Body of pancreas (tissue), 4 donors: ENCODE measurements around the gene RANBP1. TPM values are rescaled to one million over a fixed set of nuclear protein-coding genes. Genes with fewer than 3 reads are reported as not detected.
A peak's percentile ranks its signal among the peaks of the same experiment; 100 is the strongest.

ENCODE experiments used
- ATAC-seq: fragments of 150-250 bp; one replicate; pipeline ENCODE4 v1.9.1; 2016
- DNase-seq, 4 donors: peaks; one replicate each; pipeline ENCODE4 v3.0.0-alpha.2; 2019
- H3K27ac ChIP-seq, 4 donors: fragments of 200-600 bp; sonication (generic); 1 replicate in 3 of 4; 2 replicates in 1 of 4; pipeline versions ENCODE4 v1.5.1 to v1.6.1; 2016 to 2019; ENCODE audit warnings: mild to moderate bottlenecking in 1 of 4, mixed read lengths in 1 of 4, moderate library complexity in 1 of 4
- H3K27me3 ChIP-seq, 2 donors: fragments of 200-600 bp; sonication (generic); one replicate each; pipeline ENCODE4 v1.6.0; 2016; ENCODE audit warnings: mild to moderate bottlenecking in 1 of 2
- H3K36me3 ChIP-seq, 2 donors: fragments of 200-600 bp; sonication (generic); replicated peaks in 1 of 2; 2 replicates each; pipeline ENCODE4 v1.5.1; 2016; ENCODE audit warnings: low read depth in 2 of 2; ENCODE audit not compliant: insufficient read depth in 1 of 2
- H3K4me1 ChIP-seq: fragments of 200-600 bp; sonication (generic); one replicate; pipeline ENCODE4 v1.6.0; 2016
- H3K4me3 ChIP-seq, 2 donors: fragments of 200-600 bp; sonication (generic); 1 replicate in 1 of 2; 2 replicates in 1 of 2; pipeline ENCODE4 v1.5.1; 2016 to 2019
- H3K9me3 ChIP-seq, 3 donors: fragments of 200-600 bp; sonication (generic); 1 replicate in 2 of 3; 2 replicates in 1 of 3; pipeline ENCODE4 v1.5.1; 2016
- POLR2A ChIP-seq, 3 donors: fragments of 450-650 bp; IDR thresholded peaks; one replicate each; pipeline ENCODE4 v1.6.1; 2016; ENCODE audit warnings: antibody characterized with exemption in 3 of 3, mild to moderate bottlenecking in 2 of 3
- WGBS, 2 donors: methylation state at CpG; one replicate each; pipeline ENCODE4 v1.1.5; 2017; 5-methylcytosine and 5-hydroxymethylcytosine counted together
- intact Hi-C: fragments of 100-400 bp; cut with DNase I; formaldehyde crosslinking; loops from one replicate; pipeline ENCODE4 v1.15.1; 2023
- total RNA-seq, 2 donors: library from RNA; depleted of rRNA; stranded (reverse); fragments of >200 nt; gene quantifications; one replicate each; pipeline ENCODE4 v1.1.0, GENCODE V29; 2016
- TF ChIP-seq, protein P1 (sequence below), 7 experiments: fragments of 450-650 bp in 4 of 7; fragments of 200-600 bp in 3 of 7; sonication (generic) in 3 of 7; IDR thresholded peaks; one replicate each; pipeline ENCODE4 v1.5.1; 2016 to 2019; ENCODE audit warnings: antibody characterized with exemption in 7 of 7

The RANBP1 gene
- total RNA-seq, 2 donors from 2014 or later, result 69.3 to 134 TPM

DNA sequence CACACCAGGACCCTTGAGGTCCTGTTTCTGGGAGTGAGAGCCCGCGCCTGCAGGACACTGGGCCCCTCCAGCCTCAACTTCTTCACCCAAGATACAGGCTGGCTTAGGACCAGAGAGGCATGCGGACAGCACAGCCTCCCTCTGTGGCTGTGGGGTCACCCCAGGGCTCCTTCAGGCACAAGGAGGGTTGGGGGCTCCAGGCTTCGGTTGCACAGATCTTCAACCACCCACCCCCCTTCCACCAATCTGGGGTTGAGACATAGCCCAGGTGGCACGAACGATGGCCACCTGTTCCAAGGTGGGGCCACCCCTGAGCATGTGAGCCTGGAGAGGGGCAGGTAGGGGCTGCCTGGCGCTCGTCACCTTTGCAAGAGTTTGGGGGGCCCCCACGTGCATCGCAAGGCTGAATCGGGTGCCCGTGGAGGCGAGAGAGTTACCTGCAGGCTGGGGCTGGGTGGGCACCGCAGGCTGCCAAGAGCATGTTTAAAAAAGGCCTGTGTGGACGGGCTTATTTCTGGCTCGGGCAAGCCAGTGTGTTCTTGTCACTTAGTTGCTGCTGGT lies 16.9 kb downstream of the RANBP1 start:
- intact Hi-C loops, result no loop called here
- H3K9me3 ChIP-seq, result no peaks in the 10 kb centered on the region
- ATAC-seq (no peak), DNase-seq (no peak)
- WGBS, 2 donors, result 38 to 48% methylated on average over 4 to 16 of the region's 16 CpGs
- no peaks in the 10 kb centered on the region for H3K36me3 ChIP-seq
- peak overlapping the region; percentile 14 to 40 for H3K4me3 ChIP-seq
- H3K4me1 ChIP-seq, result peaks cover 51% of the 10 kb centered on the region
- H3K27me3 ChIP-seq, result no peaks in the 10 kb centered on the region
- peak overlapping the region in 2 of 4 donors; percentile 57 to 72 for H3K27ac ChIP-seq
- TF ChIP-seq, protein P1, sequence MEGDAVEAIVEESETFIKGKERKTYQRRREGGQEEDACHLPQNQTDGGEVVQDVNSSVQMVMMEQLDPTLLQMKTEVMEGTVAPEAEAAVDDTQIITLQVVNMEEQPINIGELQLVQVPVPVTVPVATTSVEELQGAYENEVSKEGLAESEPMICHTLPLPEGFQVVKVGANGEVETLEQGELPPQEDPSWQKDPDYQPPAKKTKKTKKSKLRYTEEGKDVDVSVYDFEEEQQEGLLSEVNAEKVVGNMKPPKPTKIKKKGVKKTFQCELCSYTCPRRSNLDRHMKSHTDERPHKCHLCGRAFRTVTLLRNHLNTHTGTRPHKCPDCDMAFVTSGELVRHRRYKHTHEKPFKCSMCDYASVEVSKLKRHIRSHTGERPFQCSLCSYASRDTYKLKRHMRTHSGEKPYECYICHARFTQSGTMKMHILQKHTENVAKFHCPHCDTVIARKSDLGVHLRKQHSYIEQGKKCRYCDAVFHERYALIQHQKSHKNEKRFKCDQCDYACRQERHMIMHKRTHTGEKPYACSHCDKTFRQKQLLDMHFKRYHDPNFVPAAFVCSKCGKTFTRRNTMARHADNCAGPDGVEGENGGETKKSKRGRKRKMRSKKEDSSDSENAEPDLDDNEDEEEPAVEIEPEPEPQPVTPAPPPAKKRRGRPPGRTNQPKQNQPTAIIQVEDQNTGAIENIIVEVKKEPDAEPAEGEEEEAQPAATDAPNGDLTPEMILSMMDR (IDR thresholded peaks at IDR 0.05), result no peak
- TF ChIP-seq POLR2A (IDR thresholded peaks at IDR 0.05), result no peak

DNA sequence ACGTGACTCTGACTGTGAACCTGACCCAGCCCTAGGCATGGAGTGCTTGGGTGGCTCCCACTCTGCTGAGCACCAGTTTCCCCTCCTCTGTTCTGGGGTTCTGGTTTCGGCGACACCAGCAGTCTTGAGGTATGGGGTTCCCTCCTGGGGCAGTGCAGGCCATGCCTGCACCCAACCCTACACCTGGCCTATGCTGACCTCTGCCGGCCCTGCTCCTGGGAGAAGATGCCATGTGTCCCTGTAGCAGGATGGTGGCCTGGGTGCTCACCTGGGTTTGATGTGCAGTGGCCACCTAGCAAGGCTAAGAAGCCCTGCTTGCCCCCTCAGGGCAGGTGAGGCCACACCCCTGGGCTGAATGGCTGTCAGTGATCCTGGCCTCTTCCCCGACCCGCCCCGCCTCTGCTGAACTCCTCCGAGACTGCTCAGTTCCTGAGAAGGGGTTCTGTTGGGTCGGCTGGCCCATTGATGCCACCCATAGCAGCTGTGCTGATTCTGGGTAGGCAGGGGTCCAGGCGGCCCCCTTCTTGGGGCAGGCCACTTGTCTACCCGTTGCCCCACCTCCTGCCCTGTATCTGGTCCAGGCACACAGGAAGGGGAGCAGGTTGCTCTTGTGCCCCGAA lies 18.1 kb downstream of the RANBP1 start:
- DNase-seq (no peak), ATAC-seq (no peak)
- no peaks in the 10 kb centered on the region for H3K9me3 ChIP-seq
- 75 to 77% methylated on average over 8 to 12 of the region's 12 CpGs for WGBS, 2 donors
- intact Hi-C loops, result no loop called here
- no peak overlapping the region for H3K4me3 ChIP-seq
- H3K27ac ChIP-seq, result no peak overlapping the region
- peaks cover 58% of the 10 kb centered on the region for H3K4me1 ChIP-seq
- no peaks in the 10 kb centered on the region for H3K27me3 ChIP-seq
- H3K36me3 ChIP-seq, result no peaks in the 10 kb centered on the region
- TF ChIP-seq, protein P1 (IDR thresholded peaks at IDR 0.05), result no peak
- no peak for TF ChIP-seq POLR2A (IDR thresholded peaks at IDR 0.05)

DNA sequence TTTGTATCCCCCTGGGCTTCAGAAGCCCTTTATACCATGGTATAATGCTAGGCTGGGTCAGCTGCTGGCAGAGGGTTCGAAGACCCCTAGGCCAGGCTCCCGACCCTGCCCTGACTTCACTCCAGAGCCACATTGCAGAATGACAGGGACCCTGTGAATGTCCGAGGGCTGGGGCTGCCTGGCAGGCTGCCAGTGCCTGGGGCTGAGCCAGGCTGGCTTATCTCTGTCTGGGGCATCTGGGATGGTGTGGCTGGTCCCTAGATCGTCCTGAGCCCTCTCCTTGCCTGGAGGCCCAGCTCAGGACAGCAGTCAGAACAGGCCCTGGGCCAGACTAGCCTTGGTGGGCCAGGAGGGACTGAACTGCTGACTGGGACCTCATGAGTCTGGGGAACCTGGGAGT lies 19.4 kb downstream of the RANBP1 start:
- WGBS, 2 donors, result 47% methylated on average over 4 of the region's 4 CpGs; no CpG with 5 or more reads in 1 of the 2 donors
- DNase-seq, result no peak
- ATAC-seq, result no peak
- no peaks in the 10 kb centered on the region for H3K36me3 ChIP-seq
- no peak overlapping the region for H3K4me3 ChIP-seq
- intact Hi-C loops, result no loop called here
- TF ChIP-seq, protein P1 (IDR thresholded peaks at IDR 0.05), result no peak
- no peak for TF ChIP-seq POLR2A (IDR thresholded peaks at IDR 0.05)
- H3K27ac ChIP-seq, result no peak overlapping the region
- H3K4me1 ChIP-seq, result peaks cover 56% of the 10 kb centered on the region
- H3K27me3 ChIP-seq, result no peaks in the 10 kb centered on the region
- H3K9me3 ChIP-seq, result no peaks in the 10 kb centered on the region

DNA sequence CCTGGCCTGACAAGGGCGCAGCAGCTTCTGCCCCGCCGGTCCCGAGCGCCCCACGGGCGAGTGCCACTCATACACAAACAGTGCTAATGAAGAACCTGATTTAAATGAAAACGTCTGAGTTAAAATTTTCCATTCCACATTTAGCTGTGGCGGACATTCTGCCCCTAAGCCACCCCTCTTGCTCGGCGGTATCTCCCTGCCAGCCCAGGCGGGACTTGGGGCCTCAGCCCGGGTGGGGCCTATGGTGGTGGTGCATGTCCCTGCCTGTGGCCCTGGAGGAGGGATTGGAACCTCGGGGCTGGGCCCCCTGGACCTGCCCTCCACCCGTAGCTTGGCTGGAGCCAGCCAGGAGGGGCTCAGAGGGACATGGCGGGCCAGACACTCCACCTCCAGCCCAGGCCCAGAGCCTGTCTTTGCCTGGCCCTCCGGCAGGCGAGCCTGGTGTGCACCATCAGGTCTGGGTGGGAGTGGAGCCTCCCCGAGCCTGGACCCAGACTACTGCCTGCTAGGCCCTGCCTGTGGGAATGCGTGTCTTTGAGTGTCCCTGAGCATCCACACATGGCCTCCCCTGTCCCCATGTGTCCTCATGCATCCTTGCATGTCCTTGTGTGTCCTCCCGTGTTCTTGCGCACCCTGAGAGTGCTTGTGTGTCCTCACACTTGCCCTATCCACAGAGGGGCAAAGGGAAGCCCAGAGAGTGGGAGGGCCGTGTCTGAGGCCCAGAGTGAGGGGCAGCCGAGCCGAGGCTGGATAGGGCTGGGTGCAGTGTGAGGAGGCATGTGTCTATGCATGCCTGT lies 20.1 kb downstream of the RANBP1 start:
- H3K4me1 ChIP-seq, result peaks cover 49% of the 10 kb centered on the region
- no peaks in the 10 kb centered on the region for H3K9me3 ChIP-seq
- DNase-seq (no peak), ATAC-seq (no peak)
- H3K4me3 ChIP-seq, result no peak overlapping the region
- 85 to 86% methylated on average over 15 to 25 of the region's 25 CpGs for WGBS, 2 donors
- no peak overlapping the region for H3K27ac ChIP-seq
- no peaks in the 10 kb centered on the region for H3K36me3 ChIP-seq
- H3K27me3 ChIP-seq, result no peaks in the 10 kb centered on the region
- intact Hi-C loops, result no loop called here
- TF ChIP-seq, protein P1 (IDR thresholded peaks at IDR 0.05), result no peak
- no peak for TF ChIP-seq POLR2A (IDR thresholded peaks at IDR 0.05)
